ENCODE data around the gene USP22.

DNA sequence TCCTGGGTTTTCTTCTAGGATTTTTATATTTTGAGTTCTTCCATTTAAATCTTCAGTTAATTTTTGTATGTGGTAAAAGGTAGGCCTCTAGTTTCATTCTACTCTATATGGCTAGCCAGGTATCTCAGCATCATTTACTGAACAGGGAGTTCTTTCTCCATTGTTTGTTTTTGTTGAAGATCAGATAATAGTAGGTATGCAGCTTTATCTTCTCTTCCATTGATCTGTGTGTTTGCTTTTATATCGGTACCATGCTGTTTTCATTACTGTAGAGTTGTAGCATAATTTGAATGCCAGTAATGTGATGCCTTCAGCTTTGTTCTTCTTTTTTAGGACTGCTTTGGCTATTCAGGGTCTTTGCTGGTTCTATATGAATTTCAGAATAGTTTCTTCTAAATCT is 77.3 kb downstream of the USP22 start:
- TF ChIP-seq, protein P1, sequence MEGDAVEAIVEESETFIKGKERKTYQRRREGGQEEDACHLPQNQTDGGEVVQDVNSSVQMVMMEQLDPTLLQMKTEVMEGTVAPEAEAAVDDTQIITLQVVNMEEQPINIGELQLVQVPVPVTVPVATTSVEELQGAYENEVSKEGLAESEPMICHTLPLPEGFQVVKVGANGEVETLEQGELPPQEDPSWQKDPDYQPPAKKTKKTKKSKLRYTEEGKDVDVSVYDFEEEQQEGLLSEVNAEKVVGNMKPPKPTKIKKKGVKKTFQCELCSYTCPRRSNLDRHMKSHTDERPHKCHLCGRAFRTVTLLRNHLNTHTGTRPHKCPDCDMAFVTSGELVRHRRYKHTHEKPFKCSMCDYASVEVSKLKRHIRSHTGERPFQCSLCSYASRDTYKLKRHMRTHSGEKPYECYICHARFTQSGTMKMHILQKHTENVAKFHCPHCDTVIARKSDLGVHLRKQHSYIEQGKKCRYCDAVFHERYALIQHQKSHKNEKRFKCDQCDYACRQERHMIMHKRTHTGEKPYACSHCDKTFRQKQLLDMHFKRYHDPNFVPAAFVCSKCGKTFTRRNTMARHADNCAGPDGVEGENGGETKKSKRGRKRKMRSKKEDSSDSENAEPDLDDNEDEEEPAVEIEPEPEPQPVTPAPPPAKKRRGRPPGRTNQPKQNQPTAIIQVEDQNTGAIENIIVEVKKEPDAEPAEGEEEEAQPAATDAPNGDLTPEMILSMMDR (IDR thresholded peaks at IDR 0.05): no peak
- no peak for TF ChIP-seq POLR2A (IDR thresholded peaks at IDR 0.05)
- no peak for TF ChIP-seq EP300 (IDR thresholded peaks at IDR 0.05)
- TF ChIP-seq POLR2AphosphoS5 (IDR thresholded peaks at IDR 0.05): no peak

All from stomach (tissue), 4 donors.